HG02678 (cell line): ENCODE results near the gene PSME3.
"Not testable (repeated sequence)": the region's sequence is repeated elsewhere in the genome, so short reads cannot be mapped to it uniquely, and the experiment has no call there.

ENCODE experiments used
- ATAC-seq: cut with Tn5 transposase; IDR thresholded peaks from one replicate; pipeline ENCODE4 v1.9.1; 2021; ENCODE audit warnings: mild to moderate bottlenecking, moderate library complexity; ENCODE audit not compliant: unreplicated experiment

The PSME3 gene

DNA sequence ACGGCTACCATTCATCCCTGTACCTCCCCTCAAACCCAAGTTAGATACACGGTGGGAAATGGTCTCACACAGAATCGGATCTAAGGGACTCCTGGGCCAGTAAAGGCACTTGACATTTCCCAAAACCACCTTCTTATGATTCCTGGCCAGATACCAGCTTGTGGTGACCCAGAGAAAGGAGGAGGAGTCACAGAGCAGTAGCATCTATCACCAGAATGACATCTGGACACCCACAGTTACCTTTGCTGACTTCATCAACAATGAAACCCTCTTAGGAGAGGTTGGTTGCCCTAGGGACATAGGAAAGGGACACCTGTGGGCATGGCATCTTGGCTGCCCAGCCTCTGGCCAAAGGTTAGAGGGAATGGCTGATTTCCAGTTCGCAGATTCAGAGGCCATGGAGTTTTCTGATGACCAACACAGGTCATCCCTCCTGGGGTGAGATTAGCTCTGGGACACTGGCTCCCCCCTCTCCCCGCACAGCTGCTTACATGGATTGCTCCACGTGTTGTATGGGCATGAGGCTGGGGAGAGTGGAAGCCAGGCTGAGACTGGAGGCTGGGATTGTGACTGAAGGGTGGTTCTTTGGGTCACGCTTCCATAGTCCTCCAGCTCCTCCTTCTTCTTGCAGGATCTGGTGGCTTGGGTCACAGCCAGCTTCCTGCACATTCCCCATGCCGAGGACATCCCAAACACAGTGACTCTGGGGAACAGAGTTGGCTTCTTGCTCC is 16.4 kb downstream of the PSME3 start:
- no peak for ATAC-seq

DNA sequence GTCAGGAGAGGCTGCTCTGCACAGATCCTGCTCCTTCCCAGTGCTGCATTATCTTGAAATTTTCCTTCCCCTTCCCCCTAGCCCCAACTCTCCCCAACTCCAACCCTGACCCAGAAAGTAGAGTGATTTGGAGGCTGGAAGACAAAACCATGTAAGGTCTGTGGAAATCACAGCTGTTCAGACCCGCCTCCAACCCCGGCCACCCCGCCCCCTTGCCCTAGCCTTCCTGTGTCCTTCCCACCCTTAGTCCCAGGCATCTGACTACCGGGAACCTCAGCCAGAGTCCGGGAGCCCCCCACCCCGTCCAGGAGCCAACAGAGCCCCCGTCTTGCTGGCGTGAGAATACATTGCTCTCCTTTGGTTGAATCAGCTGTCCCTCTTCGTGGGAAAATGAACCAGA is 17.8 kb downstream of the PSME3 start, which contains the start of gene AOC3:
Gene AOC3 (plus strand): TSS at position 246 of the 400 bp plus-strand sequence. CDS start 145 bp downstream, at position 391.
- no peak for ATAC-seq

DNA sequence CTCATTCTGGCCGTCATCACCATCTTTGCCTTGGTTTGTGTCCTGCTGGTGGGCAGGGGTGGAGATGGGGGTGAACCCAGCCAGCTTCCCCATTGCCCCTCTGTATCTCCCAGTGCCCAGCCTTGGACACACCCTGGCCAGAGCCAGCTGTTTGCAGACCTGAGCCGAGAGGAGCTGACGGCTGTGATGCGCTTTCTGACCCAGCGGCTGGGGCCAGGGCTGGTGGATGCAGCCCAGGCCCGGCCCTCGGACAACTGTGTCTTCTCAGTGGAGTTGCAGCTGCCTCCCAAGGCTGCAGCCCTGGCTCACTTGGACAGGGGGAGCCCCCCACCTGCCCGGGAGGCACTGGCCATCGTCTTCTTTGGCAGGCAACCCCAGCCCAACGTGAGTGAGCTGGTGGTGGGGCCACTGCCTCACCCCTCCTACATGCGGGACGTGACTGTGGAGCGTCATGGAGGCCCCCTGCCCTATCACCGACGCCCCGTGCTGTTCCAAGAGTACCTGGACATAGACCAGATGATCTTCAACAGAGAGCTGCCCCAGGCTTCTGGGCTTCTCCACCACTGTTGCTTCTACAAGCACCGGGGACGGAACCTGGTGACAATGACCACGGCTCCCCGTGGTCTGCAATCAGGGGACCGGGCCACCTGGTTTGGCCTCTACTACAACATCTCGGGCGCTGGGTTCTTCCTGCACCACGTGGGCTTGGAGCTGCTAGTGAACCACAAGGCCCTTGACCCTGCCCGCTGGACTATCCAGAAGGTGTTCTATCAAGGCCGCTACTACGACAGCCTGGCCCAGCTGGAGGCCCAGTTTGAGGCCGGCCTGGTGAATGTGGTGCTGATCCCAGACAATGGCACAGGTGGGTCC is 18.4 kb downstream of the PSME3 start:
- not testable (repeated sequence) for ATAC-seq

DNA sequence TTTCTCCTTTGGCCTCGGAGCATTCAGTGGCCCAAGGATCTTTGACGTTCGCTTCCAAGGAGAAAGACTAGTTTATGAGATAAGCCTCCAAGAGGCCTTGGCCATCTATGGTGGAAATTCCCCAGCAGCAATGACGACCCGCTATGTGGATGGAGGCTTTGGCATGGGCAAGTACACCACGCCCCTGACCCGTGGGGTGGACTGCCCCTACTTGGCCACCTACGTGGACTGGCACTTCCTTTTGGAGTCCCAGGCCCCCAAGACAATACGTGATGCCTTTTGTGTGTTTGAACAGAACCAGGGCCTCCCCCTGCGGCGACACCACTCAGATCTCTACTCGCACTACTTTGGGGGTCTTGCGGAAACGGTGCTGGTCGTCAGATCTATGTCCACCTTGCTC is 19.2 kb downstream of the PSME3 start:
- no peak for ATAC-seq

DNA sequence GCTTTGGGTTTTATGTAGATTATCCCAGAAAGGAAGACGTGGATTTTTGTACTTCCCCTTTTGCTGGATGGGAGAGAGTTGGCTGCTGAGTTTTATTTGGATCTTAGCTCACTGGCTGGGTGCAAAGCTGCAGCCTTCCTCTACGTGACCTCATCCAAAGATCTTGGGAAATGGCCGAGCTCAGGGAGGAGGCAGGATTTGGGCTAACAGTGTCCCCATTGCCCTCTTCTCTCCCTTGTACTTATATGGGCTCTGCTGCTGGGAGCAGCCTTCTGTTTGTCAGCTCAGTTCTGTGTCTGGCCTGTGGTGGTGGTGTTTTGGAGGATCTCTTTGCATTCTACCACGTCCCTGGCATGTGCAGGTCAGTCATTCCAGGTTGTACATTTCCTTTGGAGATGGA is 19.8 kb downstream of the PSME3 start:
- no peak for ATAC-seq

DNA sequence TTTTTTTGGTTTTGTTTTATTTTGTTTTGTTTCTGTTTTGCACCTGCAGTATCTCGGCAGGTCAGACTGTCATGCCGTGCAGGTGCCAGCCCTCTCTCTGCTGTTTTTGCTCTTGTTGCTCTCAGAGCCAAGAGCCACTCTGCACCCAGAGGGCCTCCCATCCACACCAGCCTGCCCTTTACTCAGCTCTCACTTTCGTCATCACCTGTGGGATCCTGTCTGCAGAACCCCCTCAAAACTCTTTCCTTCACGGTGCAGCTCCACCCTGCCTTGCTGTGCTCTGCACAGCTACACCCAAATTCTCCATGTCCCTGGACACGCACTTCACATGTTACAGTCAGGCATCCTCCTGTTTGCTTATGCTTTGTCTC is 20.4 kb downstream of the PSME3 start:
- ATAC-seq, result no peak

DNA sequence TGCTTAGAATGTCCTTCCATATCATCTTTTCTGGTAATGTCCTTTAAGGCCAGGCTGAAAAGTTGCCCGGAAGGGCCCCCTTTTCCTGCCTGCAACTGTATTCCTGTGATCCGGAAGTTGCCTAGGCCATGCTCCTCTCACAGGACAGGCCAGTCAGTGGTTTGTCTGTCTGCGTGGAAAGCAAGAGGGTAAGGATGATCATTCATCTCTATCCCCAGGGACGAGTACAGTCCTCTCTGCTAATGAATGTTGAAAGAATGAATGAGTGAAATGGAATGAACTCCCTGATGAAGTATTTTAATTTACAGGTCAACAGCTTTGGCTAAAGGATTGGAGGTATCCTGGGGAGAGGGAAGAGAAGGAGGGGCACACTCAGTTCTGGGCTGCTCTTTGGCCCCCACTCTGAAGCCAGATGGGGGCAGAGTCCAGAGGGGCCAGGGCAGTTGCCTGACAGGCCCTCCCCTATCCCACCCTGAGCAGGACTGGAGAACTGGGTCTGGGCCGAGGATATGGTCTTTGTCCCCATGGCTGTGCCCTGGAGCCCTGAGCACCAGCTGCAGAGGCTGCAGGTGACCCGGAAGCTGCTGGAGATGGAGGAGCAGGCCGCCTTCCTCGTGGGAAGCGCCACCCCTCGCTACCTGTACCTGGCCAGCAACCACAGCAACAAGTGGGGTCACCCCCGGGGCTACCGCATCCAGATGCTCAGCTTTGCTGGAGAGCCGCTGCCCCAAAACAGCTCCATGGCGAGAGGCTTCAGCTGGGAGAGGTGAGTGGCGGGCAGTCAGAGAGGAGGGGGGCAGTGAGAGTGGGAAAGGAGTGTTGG is 21.0 kb downstream of the PSME3 start:
- no peak for ATAC-seq

DNA sequence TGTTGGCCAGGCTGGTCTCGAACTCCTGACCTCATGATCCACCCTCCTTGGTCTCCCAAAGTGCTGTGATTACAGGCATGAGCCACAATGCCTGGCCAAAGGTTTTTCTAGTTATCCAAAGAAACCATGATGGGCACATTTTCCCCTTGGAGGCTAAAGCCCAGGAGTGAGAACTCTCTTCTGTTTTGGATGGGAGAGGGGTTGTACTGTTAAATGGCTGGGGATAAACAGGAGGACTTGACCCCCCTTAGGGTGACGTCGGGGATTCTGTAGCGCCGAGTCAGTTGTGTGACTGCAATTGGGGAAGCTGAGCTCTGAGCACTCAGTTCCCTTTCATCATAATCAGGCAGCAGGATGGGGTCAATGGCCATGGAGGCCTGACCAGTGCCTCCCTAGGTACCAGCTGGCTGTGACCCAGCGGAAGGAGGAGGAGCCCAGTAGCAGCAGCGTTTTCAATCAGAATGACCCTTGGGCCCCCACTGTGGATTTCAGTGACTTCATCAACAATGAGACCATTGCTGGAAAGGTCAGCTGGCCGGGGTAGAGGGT is 21.9 kb downstream of the PSME3 start:
- ATAC-seq, result no peak

DNA sequence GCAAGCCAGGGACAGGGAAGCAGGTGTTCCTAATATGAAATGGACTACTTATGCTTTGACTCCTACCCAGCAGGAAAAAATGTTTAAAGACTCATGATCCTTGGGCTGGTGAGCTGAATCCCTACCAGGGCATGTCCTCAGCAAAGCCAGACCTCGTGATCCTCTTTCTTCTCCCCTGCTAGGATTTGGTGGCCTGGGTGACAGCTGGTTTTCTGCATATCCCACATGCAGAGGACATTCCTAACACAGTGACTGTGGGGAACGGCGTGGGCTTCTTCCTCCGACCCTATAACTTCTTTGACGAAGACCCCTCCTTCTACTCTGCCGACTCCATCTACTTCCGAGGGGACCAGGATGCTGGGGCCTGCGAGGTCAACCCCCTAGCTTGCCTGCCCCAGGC is 22.9 kb downstream of the PSME3 start:
- not testable (repeated sequence) for ATAC-seq

DNA sequence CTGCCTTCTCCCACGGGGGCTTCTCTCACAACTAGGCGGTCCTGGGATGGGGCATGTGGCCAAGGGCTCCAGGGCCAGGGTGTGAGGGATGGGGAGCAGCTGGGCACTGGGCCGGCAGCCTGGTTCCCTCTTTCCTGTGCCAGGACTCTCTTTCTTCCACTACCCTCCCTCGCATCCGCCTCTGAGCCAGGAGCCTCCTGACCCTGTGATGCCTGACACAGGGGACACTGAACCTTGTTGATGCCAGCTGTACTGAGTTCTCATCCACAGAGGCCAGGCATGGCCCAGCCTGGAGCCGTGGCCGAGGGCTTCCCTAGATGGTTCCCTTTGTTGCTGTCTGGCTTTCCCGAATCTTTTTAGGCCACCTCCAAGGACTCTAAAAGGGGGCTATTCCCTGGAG is 23.3 kb downstream of the PSME3 start:
- ATAC-seq, result not testable (repeated sequence)

DNA sequence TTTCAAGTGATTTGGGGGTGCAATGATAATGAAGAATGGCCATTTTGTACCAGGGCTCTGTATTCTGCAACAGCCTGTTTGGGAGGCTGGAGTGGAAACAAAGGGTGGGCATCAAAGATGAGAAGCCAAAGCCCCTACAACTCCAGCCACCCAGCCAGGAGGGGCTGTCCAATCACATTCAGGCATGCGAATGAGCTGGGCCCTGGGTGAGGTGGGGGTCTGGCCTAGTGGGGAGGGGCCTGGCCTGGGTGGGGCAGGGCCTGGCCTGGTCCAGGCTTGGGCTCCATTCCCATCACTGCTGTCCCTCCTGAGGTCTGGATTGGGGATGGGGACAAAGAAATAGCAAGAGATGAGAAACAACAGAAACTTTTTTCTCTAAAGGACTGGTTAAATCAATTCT is 24.2 kb downstream of the PSME3 start:
- ATAC-seq, result no peak

DNA sequence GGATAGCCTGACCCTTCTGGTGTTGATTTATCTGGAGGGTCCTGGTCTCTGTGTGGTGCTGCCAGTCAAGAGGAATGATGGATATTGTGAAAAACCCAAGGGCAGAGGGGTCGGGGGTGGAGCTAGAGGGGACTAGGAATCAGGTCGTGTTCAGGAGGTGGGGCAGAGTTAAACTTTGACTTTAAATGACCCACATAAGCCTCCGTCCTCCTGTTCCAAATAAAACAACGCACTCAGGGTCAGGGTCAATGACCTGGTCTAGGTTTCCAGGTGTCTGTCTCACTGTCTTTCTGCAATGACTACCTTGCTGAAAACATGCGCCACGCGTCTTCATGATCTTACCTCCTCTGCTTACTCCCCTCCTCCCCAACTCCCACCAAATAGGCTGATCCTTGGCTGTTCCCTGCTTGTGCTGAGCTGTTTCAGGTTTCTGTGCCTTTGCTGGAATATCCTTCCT is 32.5 kb downstream of the PSME3 start:
- no peak for ATAC-seq

DNA sequence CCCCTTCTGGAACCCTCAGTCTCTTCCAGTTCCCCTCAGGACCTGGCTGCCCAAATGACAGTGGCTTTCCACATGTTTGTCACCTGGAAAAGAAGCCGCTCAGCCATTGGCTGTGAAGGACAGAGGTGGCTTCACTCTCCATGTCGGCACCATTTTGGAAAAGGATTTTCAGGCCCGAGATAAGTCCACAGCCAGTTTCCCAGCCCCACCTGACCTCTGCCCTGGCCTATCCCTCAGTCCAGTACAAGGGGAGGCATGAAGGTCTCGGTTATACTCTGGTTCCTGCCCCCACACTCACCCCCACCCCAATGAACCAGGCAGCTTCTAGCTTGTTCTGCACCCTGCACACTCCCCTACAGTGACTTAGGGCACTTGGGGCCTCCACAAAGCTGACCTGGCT is 33.0 kb downstream of the PSME3 start:
- ATAC-seq, result no peak

DNA sequence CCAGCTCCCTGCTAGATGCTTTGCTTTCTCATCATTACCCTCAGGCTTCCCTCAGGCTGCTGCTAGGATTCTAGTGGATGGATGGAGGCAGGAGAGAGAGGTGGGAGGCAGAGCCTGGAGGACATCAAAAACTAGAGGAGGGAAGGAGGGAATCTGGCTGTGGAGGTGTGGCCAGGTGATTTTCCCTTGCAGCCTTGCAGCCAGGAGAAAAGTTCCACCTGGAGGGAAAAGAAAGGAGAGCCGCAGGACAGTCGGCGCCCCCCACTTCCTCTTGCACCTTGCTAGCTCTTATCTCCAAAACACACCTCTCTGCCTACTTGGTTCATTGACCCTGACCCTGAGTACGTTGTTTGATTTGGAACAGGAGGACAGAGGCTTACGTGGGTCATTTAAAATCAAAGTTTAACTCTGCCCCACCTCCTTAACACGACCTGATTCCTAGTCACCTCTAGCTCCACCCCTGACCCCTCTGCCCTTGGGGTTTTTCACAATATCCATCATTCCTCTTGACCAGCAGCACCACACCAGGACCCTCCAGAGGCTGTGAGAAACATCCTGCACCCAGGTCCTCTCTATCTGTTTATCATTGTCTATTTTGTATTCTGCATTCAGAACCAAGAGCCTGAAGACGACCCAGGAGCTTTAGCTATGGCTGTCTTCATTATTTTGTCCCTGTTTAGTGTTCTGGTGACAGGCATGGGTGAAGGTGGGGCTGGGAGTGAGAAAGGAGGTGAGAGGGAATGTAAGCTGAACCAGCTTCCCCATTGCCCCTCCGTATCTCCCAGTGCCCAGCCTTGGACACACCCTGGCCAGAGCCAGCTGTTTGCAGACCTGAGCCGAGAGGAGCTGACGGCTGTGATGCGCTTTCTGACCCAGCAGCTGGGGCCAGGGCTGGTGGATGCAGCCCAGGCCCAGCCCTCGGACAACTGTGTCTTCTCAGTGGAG is 33.7 kb downstream of the PSME3 start:
- ATAC-seq, result no peak

DNA sequence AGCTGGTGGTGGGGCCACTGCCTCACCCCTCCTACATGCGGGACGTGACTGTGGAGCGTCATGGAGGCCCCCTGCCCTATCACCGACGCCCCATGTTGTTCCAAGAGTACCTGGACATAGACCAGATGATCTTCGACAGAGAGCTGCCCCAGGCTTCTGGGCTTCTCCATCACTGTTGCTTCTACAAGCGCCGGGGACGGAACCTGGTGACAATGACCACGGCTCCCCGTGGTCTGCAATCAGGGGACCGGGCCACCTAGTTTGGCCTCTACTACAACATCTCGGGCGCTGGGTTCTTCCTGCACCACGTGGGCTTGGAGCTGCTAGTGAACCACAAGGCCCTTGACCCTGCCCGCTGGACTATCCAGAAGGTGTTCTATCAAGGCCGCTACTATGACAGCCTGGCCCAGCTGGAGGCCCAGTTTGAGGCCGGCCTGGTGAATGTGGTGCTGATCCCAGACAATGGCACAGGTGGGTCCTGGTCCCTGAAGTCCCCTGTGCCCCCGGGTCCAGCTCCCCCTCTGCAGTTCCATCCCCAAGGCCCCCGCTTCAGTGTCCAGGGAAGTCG is 34.6 kb downstream of the PSME3 start:
- ATAC-seq, result not testable (repeated sequence)

DNA sequence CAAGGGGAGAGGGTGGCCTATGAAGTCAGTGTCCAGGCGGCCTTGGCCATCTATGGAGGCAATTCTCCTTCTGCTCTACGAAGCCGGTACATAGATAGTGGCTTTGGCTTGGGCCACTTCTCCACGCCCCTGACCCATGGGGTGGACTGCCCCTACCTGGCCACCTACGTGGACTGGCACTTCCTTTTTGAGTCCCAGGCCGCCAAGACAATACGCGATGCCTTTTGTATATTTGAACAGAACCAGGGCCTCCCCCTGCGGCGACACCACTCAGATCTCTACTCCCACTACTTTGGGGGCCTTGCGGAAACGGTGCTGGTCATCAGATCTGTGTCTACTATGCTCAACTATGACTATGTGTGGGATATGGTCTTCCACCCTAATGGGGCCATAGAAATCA is 35.1 kb downstream of the PSME3 start:
- ATAC-seq, result no peak

DNA sequence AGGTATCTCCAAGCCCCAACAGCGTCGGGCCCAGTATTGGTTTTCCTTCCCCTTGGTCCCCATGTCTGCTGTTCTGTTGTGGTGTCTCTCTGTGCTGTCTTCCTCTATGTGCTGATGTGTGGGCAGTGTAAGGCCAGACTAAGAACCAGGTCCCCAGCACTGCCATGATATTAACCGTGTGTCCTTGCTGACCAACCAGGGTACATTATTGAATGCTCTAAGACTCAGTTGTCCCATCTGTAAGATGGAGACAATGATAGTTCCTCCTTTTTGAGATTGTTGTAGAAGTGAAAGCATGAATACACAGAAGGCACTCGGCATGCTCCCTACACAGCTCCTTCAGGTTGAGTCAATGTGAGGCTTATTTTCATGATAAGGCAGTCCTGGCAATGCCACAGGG is 38.5 kb downstream of the PSME3 start:
- no peak for ATAC-seq

DNA sequence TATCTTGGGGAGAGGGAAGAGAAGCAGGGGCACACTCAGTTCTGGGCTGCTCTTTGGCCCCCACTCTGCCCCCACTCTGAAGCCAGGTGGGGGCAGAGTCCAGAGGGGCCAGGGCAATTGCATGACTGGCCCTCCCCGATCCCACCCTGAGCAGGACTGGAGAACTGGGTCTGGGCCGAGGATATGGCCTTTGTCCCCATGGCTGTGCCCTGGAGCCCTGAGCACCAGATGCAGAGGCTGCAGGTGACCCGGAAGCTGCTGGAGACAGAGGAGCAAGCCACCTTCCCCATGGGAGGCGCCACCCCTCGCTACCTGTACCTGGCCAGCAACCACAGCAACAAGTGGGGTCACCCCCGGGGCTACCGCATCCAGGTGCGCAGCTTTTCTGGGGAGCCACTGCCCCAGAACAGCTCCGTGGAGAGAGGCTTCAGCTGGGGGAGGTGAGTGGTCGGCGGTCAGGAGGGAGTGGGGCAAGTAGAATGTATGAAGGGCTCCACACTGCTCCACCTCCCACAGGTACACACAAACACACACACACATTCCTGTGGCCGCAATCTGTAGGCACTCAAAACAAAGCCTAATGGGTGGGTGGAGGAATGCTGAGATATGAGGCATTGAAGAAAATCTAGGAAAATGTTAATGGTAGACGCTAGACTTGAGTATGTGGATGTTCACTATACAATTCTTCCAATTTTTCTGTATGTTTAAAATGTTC is 39.2 kb downstream of the PSME3 start:
- ATAC-seq, result no peak

DNA sequence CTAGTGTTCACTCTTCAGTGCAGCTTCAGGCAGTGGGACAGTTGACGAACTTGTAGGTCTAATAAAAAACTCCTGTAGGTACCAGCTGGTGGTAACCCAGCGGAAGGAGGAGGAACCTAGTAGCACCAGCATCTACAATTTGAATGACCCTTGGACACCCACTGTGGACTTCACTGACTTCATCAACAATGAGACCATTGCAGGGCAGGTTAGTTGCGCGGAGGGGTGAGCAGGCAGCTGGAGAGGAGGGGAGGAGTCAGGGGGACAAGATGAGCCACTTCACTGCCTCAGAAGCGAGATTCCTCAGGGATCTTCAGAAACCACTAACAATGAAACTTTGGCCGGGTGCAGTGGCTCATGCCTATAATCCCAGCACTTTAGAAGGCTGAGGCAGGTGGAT is 40.1 kb downstream of the PSME3 start:
- ATAC-seq, result no peak
